ENCODE results near the gene CS.
"Not testable (repeated sequence)": the region's sequence is repeated elsewhere in the genome, so short reads cannot be mapped to it uniquely, and the experiment has no call there.

CS gene

GRCh38 chr12:56282030-56282429 is 18.1 kb downstream of the CS start:
- in situ Hi-C loops (cut with MboI; ENCODE audit: low sequenced_read_pairs) = no loop called here

GRCh38 chr12:56280849-56281248 is 19.3 kb downstream of the CS start:
- in situ Hi-C loops (cut with MboI; ENCODE audit: low sequenced_read_pairs) = no loop called here

DNA sequence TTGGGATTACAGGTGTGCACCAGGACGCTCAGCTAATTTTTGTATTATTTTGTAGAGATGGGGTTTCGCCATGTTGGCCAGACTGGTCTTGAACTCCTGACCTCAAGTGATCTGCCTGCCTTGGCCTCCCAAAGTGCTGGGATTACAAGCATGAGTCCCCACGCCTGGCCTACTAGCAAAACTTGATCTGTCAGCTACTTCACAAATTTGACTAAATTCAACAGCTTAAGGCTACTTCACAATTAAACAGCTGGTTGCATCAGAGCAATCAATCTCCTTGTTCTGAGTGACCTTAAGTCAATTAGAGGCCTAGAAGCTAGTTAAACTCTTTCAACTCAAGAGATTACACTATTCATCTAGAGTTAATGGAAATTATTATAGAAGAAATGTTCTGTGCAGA is 21.2 kb downstream of the CS start:
- in situ Hi-C loops (cut with MboI; ENCODE audit: low sequenced_read_pairs) = no loop called here

DNA sequence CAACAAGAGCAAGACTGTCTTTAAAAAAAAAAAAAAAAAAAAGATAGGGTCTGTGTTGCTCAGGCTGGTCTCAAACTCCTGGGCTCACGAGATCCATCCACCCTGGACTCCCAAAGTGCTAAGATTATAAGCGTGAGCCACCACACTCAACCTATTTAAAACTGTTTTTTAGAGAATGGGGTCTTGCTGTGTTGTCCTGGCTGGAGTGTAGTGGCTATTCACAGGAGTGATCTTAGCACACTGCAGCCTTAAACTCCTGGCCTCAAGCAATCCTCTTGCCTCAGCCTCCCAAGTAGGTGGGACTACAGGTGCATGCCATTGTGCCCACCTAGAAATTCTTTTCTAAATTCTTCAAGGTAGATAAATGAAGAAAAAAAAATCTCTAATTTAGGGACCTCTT is 25.8 kb downstream of the CS start:
- in situ Hi-C loops (cut with MboI; ENCODE audit: low sequenced_read_pairs) = no loop called here

- in situ Hi-C loops (cut with MboI; ENCODE audit: low sequenced_read_pairs) = not testable (repeated sequence)
Measured at GRCh38 chr12:56272468-56272867, 27.7 kb downstream of the CS start.

GRCh38 chr12:56271031-56271430 is 29.1 kb downstream of the CS start:
- in situ Hi-C loops (cut with MboI; ENCODE audit: low sequenced_read_pairs) = no loop called here

DNA sequence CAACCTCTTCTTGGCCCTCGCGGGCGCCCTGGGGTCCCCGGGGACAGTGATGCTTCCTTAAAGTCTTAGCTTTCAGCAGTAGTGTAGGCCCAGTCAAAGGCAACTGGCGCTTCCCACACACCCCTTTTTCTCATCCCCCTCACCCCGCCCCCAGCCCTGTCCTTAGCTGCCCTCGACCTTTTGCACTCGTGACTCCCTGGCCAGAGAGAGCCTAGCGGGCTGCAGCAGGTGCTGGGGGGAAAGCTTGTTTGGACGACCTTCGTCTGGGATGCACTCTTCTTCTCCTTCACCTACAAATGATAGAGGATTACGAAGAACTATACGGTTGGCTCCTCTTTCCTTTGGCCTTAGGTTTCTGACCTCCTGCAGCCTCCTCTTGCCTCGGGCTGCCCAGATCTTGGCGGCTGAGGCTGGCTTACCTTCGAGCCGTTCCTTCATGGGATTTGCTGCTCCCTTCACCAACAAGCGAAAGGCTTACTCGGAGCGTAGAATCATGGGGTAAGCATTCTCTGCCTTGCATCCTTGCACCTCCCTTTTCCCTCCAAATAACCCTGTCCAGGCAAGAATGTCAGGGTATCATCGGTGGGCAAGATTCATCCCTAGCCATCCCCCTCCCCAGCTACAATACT is 32.6 kb downstream of the CS start:
- in situ Hi-C loops (cut with MboI; ENCODE audit: low sequenced_read_pairs) = no loop called here

- in situ Hi-C loops (cut with MboI; ENCODE audit: low sequenced_read_pairs) = no loop called here
Measured at GRCh38 chr12:56266693-56267442, 33.3 kb downstream of the CS start, which contains the start of gene COQ10A. Gene COQ10A, plus strand, starts transcription at chr12:56266942. Its CDS starts 177 bp downstream, at chr12:56267119.

DNA sequence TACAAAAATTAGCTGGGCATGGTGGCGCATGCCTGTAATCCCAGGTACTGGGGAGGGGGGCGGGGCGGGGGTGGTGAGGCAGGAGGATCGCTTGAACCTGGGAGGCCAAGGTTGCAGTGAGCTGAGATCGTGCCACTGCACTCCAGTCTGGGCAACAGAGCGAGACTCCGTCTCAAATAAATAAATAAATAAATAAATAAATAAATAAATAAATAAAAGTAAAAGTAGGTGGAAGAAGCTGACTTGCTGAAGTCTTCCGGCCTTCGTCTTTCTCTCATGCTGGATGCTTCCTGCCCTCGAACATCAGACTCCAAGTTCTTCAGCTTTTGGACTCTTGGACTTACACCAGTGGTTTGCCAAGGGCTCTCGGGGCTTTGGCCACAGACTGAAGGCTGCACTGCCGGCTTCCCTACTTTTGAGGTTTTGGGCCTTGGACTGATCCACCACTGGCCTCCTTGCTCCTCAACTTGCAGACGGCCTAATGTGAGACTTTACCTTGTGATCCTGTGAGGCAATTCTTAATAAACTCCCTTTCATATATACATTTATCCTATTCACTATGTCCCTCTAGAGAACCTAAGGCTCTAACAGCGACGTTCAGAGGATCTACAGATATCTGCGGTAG is 34.0 kb downstream of the CS start:
- in situ Hi-C loops (cut with MboI; ENCODE audit: low sequenced_read_pairs) = not testable (repeated sequence)

GRCh38 chr12:56262955-56263354 is 37.2 kb downstream of the CS start:
- in situ Hi-C loops (cut with MboI; ENCODE audit: low sequenced_read_pairs) = not testable (repeated sequence)

- in situ Hi-C loops (cut with MboI; ENCODE audit: low sequenced_read_pairs) = no loop called here
Measured at GRCh38 chr12:56261503-56262232, 38.5 kb downstream of the CS start.

DNA sequence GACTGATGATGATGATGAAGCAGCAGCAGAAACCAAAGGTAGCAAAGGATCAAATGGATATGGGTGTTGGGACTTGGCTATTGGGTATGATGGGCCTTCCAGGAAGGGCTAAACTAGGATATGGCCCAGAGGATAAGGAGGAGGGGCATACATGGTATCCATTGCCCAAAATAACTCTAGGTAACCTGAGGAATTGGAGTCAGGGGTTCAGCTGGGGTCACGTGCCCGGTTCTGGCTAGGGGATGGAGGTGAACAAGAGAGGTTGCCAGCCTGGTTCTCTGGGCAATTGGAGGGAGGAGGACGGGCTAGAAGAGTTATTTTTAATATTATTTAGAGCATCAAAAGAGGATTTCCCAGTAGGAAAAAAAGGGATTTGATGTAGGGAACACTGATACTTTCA is 39.2 kb downstream of the CS start:
- in situ Hi-C loops (cut with MboI; ENCODE audit: low sequenced_read_pairs) = no loop called here

- in situ Hi-C loops (cut with MboI; ENCODE audit: low sequenced_read_pairs) = no loop called here
Measured at GRCh38 chr12:56260380-56260779, 39.8 kb downstream of the CS start.

DNA sequence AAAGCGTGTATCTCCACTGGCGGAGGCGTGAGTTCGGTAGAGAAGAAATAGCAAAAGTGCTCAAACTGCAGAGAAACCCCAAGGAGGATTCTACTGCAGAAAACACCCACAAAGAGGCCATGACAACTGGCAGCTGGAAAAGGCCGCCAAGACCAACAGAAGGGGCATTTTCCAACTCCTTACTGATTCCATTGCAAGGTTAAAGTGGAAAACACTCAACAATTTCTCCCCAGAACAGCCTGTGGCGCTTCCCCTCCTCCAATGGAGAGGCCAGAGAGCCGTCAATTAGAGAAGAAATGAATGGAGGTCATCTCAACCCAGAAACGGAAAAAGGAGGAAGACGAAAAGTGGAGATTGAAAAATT is 41.3 kb downstream of the CS start:
- in situ Hi-C loops (cut with MboI; ENCODE audit: low sequenced_read_pairs) = no loop called here

DNA sequence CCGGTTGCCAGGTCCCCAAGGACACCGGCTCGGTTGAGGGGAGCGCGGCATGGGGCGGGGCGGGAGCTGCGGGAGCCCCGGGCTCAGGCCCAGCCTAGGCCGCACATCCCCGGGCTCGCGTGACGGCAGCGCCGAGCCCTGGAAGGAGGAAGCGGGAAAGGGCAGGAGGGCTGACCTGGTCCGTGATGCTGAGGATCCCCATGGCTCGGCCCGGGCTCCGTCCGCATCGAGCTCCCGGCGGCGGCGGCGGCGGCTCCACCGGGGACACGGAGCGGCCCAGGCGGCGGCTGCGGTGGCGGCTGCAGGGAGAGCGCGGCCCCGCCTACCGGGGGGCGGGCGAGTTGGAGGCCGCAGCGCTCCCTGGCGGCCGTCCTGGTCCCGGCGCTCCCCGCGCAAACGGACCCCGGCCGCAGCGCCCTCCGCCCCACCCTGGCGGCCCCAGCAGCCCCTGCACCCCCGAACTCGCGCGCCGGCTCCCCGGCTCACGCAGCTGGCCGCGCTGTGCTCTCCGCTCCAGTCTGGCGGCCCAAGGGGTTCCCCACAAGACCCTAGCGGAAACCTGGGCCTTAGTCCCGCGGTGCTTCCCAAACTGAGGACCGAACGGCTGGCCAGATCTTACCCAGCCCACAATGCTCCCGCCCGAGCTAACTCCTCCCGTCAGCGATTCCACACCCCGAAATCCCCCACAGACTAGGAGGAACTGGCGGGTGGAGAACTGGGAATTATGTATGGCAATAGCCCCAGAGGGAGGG is 41.9 kb downstream of the CS start, which contains the start of gene ANKRD52:
Gene ANKRD52 (minus strand): TSS at position 317 of the 752 bp plus-strand sequence. CDS start 115 bp downstream, at position 202.
- in situ Hi-C loops (cut with MboI; ENCODE audit: low sequenced_read_pairs) = no loop called here

- in situ Hi-C loops (cut with MboI; ENCODE audit: low sequenced_read_pairs) = no loop called here
Measured at GRCh38 chr12:56257491-56258067, 42.6 kb downstream of the CS start.

DNA sequence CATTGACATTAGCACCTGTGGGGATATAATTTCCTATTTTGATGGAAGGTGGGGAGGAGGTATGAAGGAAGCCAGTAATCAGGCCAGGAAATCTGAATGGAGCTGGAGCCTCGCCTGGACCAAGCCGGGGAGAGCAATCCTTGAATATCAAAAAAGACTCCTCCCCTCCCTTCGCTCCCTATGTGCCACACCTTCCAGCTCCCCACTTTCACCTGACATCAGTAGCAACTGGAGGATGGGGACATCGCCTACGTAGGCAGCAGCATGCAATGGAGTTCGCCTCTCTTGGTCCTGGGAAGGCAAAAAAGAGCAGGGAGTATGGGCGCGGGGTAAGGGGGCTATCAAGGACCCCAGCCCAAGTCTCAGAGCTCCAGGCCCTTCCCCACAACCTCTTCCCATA is 43.1 kb downstream of the CS start:
- in situ Hi-C loops (cut with MboI; ENCODE audit: low sequenced_read_pairs) = no loop called here

DNA sequence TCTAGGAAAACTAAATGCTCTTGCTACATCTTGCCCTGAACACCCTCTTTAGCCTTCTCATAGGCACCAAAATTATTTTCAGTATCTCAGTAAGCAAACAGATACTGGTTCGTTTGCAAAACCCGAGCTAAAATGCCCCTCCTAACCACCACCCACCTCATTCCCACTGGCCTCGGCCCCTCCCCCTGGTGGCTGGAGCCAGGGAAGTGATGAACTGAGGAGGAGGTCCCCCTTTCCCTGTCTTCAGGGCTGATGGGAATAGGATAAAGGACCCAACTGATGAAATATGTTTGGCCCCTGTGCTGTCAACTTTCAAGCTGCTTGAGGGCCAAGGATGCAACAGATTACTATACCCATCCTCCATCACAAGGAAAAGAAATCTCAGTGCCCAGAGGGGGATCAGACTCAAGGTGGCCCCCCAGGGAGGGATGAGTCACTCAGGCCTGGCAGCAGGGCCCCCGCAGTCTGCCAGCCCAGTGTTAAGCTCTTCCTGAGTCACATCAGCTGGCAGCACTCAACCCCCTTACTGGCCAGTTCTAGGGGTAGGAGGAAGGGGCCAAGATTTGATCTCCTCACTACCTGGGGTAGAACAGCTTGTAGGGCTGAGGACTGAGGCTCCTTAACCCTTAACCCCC is 43.7 kb downstream of the CS start:
- in situ Hi-C loops (cut with MboI; ENCODE audit: low sequenced_read_pairs) = no loop called here

GRCh38 chr12:56255671-56256070 is 44.5 kb downstream of the CS start:
- in situ Hi-C loops (cut with MboI; ENCODE audit: low sequenced_read_pairs) = no loop called here

DNA sequence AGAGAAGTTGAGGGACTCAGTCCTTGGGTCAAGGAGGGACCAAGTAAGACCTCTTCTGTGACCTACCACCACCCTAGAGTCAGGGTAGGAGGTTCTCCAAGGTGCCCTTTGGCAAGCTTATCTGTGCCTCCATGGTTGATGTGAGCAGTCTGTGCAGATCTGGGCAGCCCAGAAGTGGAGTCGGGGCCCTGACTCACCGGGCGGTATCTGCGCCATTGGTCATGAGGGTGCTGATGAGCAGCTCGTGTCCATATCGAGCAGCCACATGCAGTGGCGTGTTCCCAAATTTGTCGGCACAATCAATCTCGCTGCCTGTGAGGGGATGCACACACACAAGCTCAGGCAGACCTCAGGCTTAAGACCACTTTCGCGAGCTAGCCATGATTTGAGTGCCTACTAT is 47.0 kb downstream of the CS start:
- in situ Hi-C loops (cut with MboI; ENCODE audit: low sequenced_read_pairs) = no loop called here

All from HL-60/S4 treated with phorbol 12-myristate 13-acetate at 8.2 ng/mL for 4 days and 3 days (cell line).